ENCODE measurements around the gene SFXN3.
A peak's percentile ranks its signal among the peaks of the same experiment; 100 is the strongest.
"Not testable (repeated sequence)": the region's sequence is repeated elsewhere in the genome, so short reads cannot be mapped to it uniquely, and the experiment has no call there.

Gene SFXN3

GRCh38 chr10:101016814-101017213 lies 14.2 kb upstream of the SFXN3 start:
- DNase-seq: no peak

GRCh38 chr10:101018118-101018599 lies 12.9 kb upstream of the SFXN3 start:
- DNase-seq: no peak

GRCh38 chr10:101018600-101019439 lies 12.2 kb upstream of the SFXN3 start:
- DNase-seq: peak; percentile 6 to 24

- DNase-seq: no peak
These were observed 11.7 kb upstream of the SFXN3 start for GRCh38 chr10:101019440-101019703.

GRCh38 chr10:101020427-101021075 lies 10.5 kb upstream of the SFXN3 start:
- DNase-seq: no peak

- DNase-seq: no peak
These were observed 9.8 kb upstream of the SFXN3 start for GRCh38 chr10:101021239-101021638.

- DNase-seq: no peak
These were observed 9.3 kb upstream of the SFXN3 start for GRCh38 chr10:101021692-101022251.

GRCh38 chr10:101022967-101023705 lies 7.9 kb upstream of the SFXN3 start:
- no peak for DNase-seq

- no peak for DNase-seq
These were observed 3.8 kb upstream of the SFXN3 start for GRCh38 chr10:101027106-101027720.

- DNase-seq: no peak
These were observed 2.3 kb upstream of the SFXN3 start for GRCh38 chr10:101028446-101029337.

- no peak for DNase-seq
These were observed 1.3 kb upstream of the SFXN3 start for GRCh38 chr10:101029520-101030295.

GRCh38 chr10:101030496-101031127 lies 422 bp upstream of the SFXN3 start:
- DNase-seq: no peak

GRCh38 chr10:101031796-101032636 lies 982 bp downstream of the SFXN3 start:
- peak; percentile 12 to 18 for DNase-seq

GRCh38 chr10:101032637-101033224 lies 1.7 kb downstream of the SFXN3 start:
- DNase-seq: no peak

GRCh38 chr10:101033276-101033675 lies 2.2 kb downstream of the SFXN3 start:
- no peak for DNase-seq

GRCh38 chr10:101034404-101034803 lies 3.4 kb downstream of the SFXN3 start:
- not testable (repeated sequence) for DNase-seq

GRCh38 chr10:101035314-101035713 lies 4.3 kb downstream of the SFXN3 start:
- DNase-seq: no peak

- DNase-seq: no peak
These were observed 5.1 kb downstream of the SFXN3 start for GRCh38 chr10:101035916-101036702.

Measured in NCI-H187 (cell line).